Smooth muscle cell (in vitro differentiated cells): ENCODE measurements around the gene RNF123. TPM values are rescaled to one million over a fixed set of nuclear protein-coding genes. Genes with fewer than 3 reads are reported as not detected.

Experiments
- DNase-seq: peaks from one replicate; lab custom pipeline; 2025; ENCODE audit not compliant: unreplicated experiment; lab: John Stamatoyannopoulos, UW
- H2AFZ ChIP-seq: fragments of 200-600 bp; sonication (generic); 2 replicates; pipeline ENCODE4 v1.6.0; 2016; ENCODE audit warnings: antibody characterized with exemption, low read depth, mild to moderate bottlenecking
- H3F3A ChIP-seq: fragments of 200-600 bp; sonication (generic); 2 replicates; pipeline ENCODE4 v1.6.0; 2017; ENCODE audit warnings: antibody characterized with exemption, low read depth
- H3K27ac ChIP-seq: fragments of 200-600 bp; sonication (generic); 2 replicates; pipeline ENCODE4 v1.5.1; 2016; ENCODE audit warnings: low read depth, mild to moderate bottlenecking
- H3K27me3 ChIP-seq: fragments of 200-600 bp; sonication (generic); 2 replicates; pipeline ENCODE4 v1.6.1; 2016; ENCODE audit warnings: low read depth, mild to moderate bottlenecking
- H3K36me3 ChIP-seq: fragments of 200-600 bp; sonication (generic); 2 replicates; pipeline ENCODE4 v1.5.1; 2016; ENCODE audit warnings: low read depth
- H3K4me1 ChIP-seq: fragments of 200-600 bp; sonication (generic); 2 replicates; pipeline ENCODE4 v1.5.1; 2016; ENCODE audit warnings: low read depth
- H3K4me2 ChIP-seq: fragments of 200-600 bp; sonication (generic); 2 replicates; pipeline ENCODE4 v1.6.0; 2016; ENCODE audit warnings: mild to moderate bottlenecking
- H3K4me3 ChIP-seq: fragments of 200-600 bp; sonication (generic); 2 replicates; pipeline ENCODE4 v1.5.1; 2016; ENCODE audit warnings: mild to moderate bottlenecking
- H3K79me2 ChIP-seq: fragments of 200-600 bp; sonication (generic); 2 replicates; pipeline ENCODE4 v1.6.0; 2016; ENCODE audit warnings: low read depth, mild to moderate bottlenecking
- H3K9ac ChIP-seq: fragments of 200-600 bp; sonication (generic); 2 replicates; pipeline ENCODE4 v1.6.0; 2016; ENCODE audit warnings: low read depth
- H3K9me3 ChIP-seq: fragments of 200-600 bp; sonication (generic); replicated peaks from 2 replicates; pipeline ENCODE4 v1.5.1; 2016; ENCODE audit warnings: low read depth
- H4K20me1 ChIP-seq: fragments of 200-600 bp; sonication (generic); 2 replicates; pipeline ENCODE4 v1.6.0; 2016; ENCODE audit warnings: low read depth
- CTCF ChIP-seq: fragments of 200-600 bp; sonication (generic); IDR thresholded peaks from 2 replicates; pipeline ENCODE4 v1.5.1; 2017; ENCODE audit warnings: borderline replicate concordance, mild to moderate bottlenecking, antibody characterized with exemption; ENCODE audit not compliant: insufficient read depth, poor library complexity, severe bottlenecking
- WGBS: methylation state at CpG from one replicate; pipeline ENCODE4 v1.1.7; 2016; ENCODE audit warnings: low lambda C conversion rate; 5-methylcytosine and 5-hydroxymethylcytosine counted together
- polyA plus RNA-seq: library from polyadenylated mRNA; unstranded; fragments of >200 nt; fragmentation: Nextera tagmentation; extraction: Ambion mirVana; gene quantifications from 2 replicates; pipeline ENCODE4 v1.2.1, GENCODE V29; 2016
- total RNA-seq: library from RNA; depleted of rRNA; stranded (reverse); fragments of >200 nt; gene quantifications from 2 replicates; pipeline ENCODE4 v1.2.3, GENCODE V29; 2014

RNF123 gene
- total and polyA plus RNA-seq, 2 experiments from 2014 or later: 15.8 to 23.9 TPM

DNA sequence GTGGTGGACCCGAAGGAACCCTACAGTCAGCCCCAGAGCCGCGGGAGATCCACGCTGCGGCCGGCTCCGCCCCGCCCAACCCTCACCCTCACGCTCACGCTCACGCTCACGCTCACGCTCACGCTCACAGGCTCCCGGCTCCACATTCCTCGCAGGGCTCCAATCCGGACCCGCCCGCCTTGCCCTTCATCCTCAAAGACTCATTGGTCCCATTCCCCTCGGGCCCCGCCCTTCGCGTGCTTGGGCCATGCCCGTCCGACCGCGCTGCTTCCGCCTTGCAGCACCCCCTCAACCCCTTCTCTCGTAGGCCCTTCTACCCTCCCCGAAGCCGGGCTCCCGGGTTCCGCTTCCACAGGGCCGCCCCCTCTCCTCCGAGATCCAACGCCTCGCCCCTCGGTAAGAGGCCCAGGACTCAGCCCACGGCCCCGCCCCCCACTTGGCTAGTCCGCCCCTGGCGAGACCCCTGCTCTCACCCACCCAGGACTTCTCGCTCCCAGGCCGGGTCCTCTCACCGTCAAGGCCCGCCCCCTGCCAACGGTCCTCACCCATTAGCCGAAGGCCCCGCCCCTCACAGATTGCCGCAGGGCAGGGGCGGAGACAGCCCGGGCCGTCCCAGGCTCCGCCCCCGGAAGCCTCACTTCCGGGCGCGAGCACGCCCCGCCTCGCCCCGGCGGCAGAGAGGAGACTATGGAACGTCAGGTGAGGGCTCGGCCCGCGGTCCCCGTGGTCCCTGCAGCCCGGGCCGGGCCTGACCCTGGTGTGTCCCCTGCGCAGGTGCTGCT lies 15.5 kb upstream of the RNF123 start, which contains the start of gene APEH:
Gene APEH, plus strand, starts transcription at position 637 of the 782 bp plus-strand sequence. Its CDS starts 51 bp downstream, at position 688.
- H3F3A ChIP-seq: peaks cover 6% of the 10 kb centered on the region
- H4K20me1 ChIP-seq: peaks cover 3% of the 10 kb centered on the region
- H3K36me3 ChIP-seq: no peaks in the 10 kb centered on the region
- peak within 1 kb of the TSS; percentile 75 for H2AFZ ChIP-seq
- H3K4me2 ChIP-seq: peak within 1 kb of the TSS; percentile 93
- peak within 1 kb of the TSS; percentile 87 for H3K27ac ChIP-seq
- H3K79me2 ChIP-seq: no peaks in the 10 kb centered on the region
- 2% methylated on average over 45 of the region's 71 CpGs for WGBS
- H3K9ac ChIP-seq: peak within 1 kb of the TSS; percentile 89
- no peaks in the 10 kb centered on the region for H3K9me3 ChIP-seq
- TF ChIP-seq CTCF: no peak
- H3K4me3 ChIP-seq: peak within 1 kb of the TSS; percentile 92
- H3K4me1 ChIP-seq: peaks cover 5% of the 10 kb centered on the region
- H3K27me3 ChIP-seq: no peaks in the 10 kb centered on the region
- no peak for DNase-seq

GRCh38 chr3:49674497-49674983 lies 14.8 kb upstream of the RNF123 start:
- no peak for TF ChIP-seq CTCF
- Histone ChIP-seq H3F3A (peaks cover 6% of the 10 kb centered on the region), H3K27ac (peak overlapping the region; percentile 87), H3K27me3 (no peaks in the 10 kb centered on the region), H3K36me3 (no peaks in the 10 kb centered on the region), H3K4me1 (peaks cover 5% of the 10 kb centered on the region), H4K20me1 (peaks cover 3% of the 10 kb centered on the region), H3K4me3 (peak overlapping the region; percentile 92), H3K9me3 (no peaks in the 10 kb centered on the region), H2AFZ (peak overlapping the region; percentile 75), H3K9ac (peak overlapping the region; percentile 89), H3K4me2 (peak overlapping the region; percentile 93), H3K79me2 (no peaks in the 10 kb centered on the region)
- DNase-seq: no peak
- 4% methylated on average over 32 of the region's 34 CpGs for WGBS

DNA sequence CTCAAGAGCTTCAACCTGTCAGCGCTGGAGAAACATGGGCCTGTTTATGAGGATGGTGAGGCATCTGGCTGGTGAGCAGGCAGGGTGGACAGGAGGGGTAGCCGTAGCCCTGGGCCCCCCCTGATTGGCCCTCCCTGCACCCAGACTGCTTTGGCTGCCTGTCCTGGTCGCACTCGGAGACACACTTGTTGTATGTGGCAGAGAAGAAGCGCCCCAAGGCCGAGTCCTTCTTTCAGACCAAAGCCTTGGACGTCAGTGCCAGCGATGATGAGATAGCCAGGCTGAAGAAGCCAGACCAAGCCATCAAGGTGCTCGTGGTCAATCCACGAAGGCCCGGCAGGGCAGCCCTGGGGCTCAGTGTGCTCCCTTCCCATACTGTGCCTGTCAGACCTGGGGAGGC lies 13.4 kb upstream of the RNF123 start:
- H3K79me2 ChIP-seq: no peaks in the 10 kb centered on the region
- peaks cover 6% of the 10 kb centered on the region for H3F3A ChIP-seq
- H3K27ac ChIP-seq: no peak overlapping the region
- no peak for DNase-seq
- peaks cover 3% of the 10 kb centered on the region for H4K20me1 ChIP-seq
- peaks cover 5% of the 10 kb centered on the region for H3K4me1 ChIP-seq
- WGBS: 98% methylated on average over 11 of the region's 11 CpGs
- no peaks in the 10 kb centered on the region for H3K36me3 ChIP-seq
- no peaks in the 10 kb centered on the region for H3K9me3 ChIP-seq
- no peak overlapping the region for H3K4me3 ChIP-seq
- TF ChIP-seq CTCF: no peak
- H3K4me2 ChIP-seq: no peak overlapping the region
- H3K27me3 ChIP-seq: no peaks in the 10 kb centered on the region
- H3K9ac ChIP-seq: no peak overlapping the region
- H2AFZ ChIP-seq: no peak overlapping the region
